Measurements from ENCODE around the gene TMPRSS2.

- TF ChIP-seq CTCF (IDR thresholded peaks at IDR 0.05; ENCODE audit: borderline replicate concordance, extremely low read depth, low read length, poor library complexity, severe bottlenecking), result no peak
- TF ChIP-seq EZH2 (IDR thresholded peaks at IDR 0.05; ENCODE audit: borderline replicate concordance, low read depth, low read length, severe bottlenecking), result no peak
Measured at GRCh38 chr21:41507521-41508414, at the start of gene TMPRSS2.

All from DND-41 (cell line).